Uterus (tissue), 4 donors: ENCODE data around the gene R3HCC1L. TPM values are rescaled to one million over a fixed set of nuclear protein-coding genes. Genes with fewer than 3 reads are reported as not detected.
A peak's percentile ranks its signal among the peaks of the same experiment; 100 is the strongest.

Experiments
- DNase-seq, 2 donors: peaks; one replicate each; pipeline ENCODE4 v3.0.0-alpha.2; 2019 to 2020
- H3K27ac ChIP-seq, 2 donors: fragments of 200-600 bp; sonication (generic); 1 replicate in 1 of 2; 2 replicates in 1 of 2; pipeline ENCODE4 v1.5.1; 2016 to 2018
- H3K27me3 ChIP-seq, 2 donors: fragments of 200-600 bp; sonication (generic); one replicate each; pipeline ENCODE4 v1.5.1; 2018 to 2019; ENCODE audit warnings: control low read depth in 1 of 2
- H3K36me3 ChIP-seq, 2 donors: fragments of 200-600 bp; sonication (generic); one replicate each; pipeline ENCODE4 v1.5.1; 2019; ENCODE audit warnings: control low read depth in 1 of 2
- H3K4me1 ChIP-seq, 2 donors: fragments of 200-600 bp; sonication (generic); one replicate each; pipeline ENCODE4 v1.5.1; 2018 to 2019; ENCODE audit warnings: control low read depth in 1 of 2
- H3K4me3 ChIP-seq, 2 donors: fragments of 200-600 bp; sonication (generic); 1 replicate in 1 of 2; 2 replicates in 1 of 2; pipeline ENCODE4 v1.5.1; 2018 to 2019; ENCODE audit warnings: mild to moderate bottlenecking in 1 of 2
- H3K9me3 ChIP-seq, 2 donors: fragments of 200-600 bp; sonication (generic); one replicate each; pipeline ENCODE4 v1.5.1; 2019; ENCODE audit warnings: control low read depth in 1 of 2
- CTCF ChIP-seq, 4 experiments: fragments of 200-600 bp in 2 of 4; fragments of 450-650 bp in 2 of 4; sonication (generic) in 2 of 4; IDR thresholded peaks; one replicate each; pipeline ENCODE4 v1.5.1; 2016 to 2019; ENCODE audit warnings: antibody characterized with exemption in 4 of 4, mild to moderate bottlenecking in 2 of 4, moderate library complexity in 1 of 4
- POLR2A ChIP-seq, 2 donors: fragments of 450-650 bp; IDR thresholded peaks; one replicate each; pipeline ENCODE4 v1.6.1; 2016; ENCODE audit warnings: antibody characterized with exemption in 2 of 2, mild to moderate bottlenecking in 1 of 2, moderate library complexity in 1 of 2
- intact Hi-C: fragments of 100-400 bp; cut with DNase I; formaldehyde crosslinking; loops from one replicate; pipeline ENCODE4 v1.15.1; 2023; ENCODE audit warnings: low total_unique reads
- total RNA-seq, 4 donors: library from RNA; depleted of rRNA in 3 of 4; stranded (reverse); fragments of >200 nt in 3 of 4; gene quantifications; one replicate each; pipeline versions ENCODE4 v1.1.0 to v1.2.4, GENCODE V29; 2014 to 2023
- donor health status: DM: yes; HTN: yes; CAD: no.

The R3HCC1L gene
- total RNA-seq, 4 donors from 2014 or later: 5.9 to 23.4 (median 10.8) TPM

- intact Hi-C loops: no loop called here
- peak within 1 kb of the TSS; percentile 94 to 96 for H3K27ac ChIP-seq
- peaks cover 0 to 26% of the 10 kb centered on the region in 2 donors for H3K4me1 ChIP-seq
These were observed 133.6 kb downstream of the R3HCC1L start, which contains the start of gene LOXL4 for GRCh38 chr10:98267894-98268693. Gene LOXL4, minus strand, starts transcription at chr10:98268194. Its CDS starts 5,175 bp downstream, at chr10:98263019.

GRCh38 chr10:98268694-98269431, 134.4 kb downstream of the R3HCC1L start:
- TF ChIP-seq POLR2A (IDR thresholded peaks at IDR 0.05): no peak
- no peak for TF ChIP-seq CTCF (IDR thresholded peaks at IDR 0.05)
- H3K4me1 ChIP-seq: peaks cover 0 to 26% of the 10 kb centered on the region in 2 donors
- DNase-seq: no peak
- H3K9me3 ChIP-seq: no peaks in the 10 kb centered on the region
- H3K27ac ChIP-seq: peak overlapping the region; percentile 94 to 96
- intact Hi-C loops: no loop called here
- H3K27me3 ChIP-seq: no peaks in the 10 kb centered on the region
- peak overlapping the region; percentile 47 to 52 for H3K4me3 ChIP-seq
- H3K36me3 ChIP-seq: no peaks in the 10 kb centered on the region

More at GRCh38 chr10:98267894-98268693, 133.6 kb downstream of the R3HCC1L start, which contains the start of gene LOXL4:
- TF ChIP-seq CTCF (IDR thresholded peaks at IDR 0.05) (no peak), POLR2A (IDR thresholded peaks at IDR 0.05) (peak; percentile 9 to 39)
- peak; percentile 60 to 62 for DNase-seq
- H3K36me3 ChIP-seq: no peaks in the 10 kb centered on the region
- H3K4me3 ChIP-seq: peak within 1 kb of the TSS; percentile 47 to 52
- no peaks in the 10 kb centered on the region for H3K9me3 ChIP-seq
- no peaks in the 10 kb centered on the region for H3K27me3 ChIP-seq

GRCh38 chr10:98269435-98269912, 135.0 kb downstream of the R3HCC1L start:
- intact Hi-C loops: no loop called here
- H3K9me3 ChIP-seq: no peaks in the 10 kb centered on the region
- TF ChIP-seq CTCF (IDR thresholded peaks at IDR 0.05) (no peak), POLR2A (IDR thresholded peaks at IDR 0.05) (no peak)
- H3K27ac ChIP-seq: peak overlapping the region; percentile 94 to 96
- peak; percentile 80 to 84 for DNase-seq
- no peak overlapping the region for H3K4me3 ChIP-seq
- H3K27me3 ChIP-seq: no peaks in the 10 kb centered on the region
- no peaks in the 10 kb centered on the region for H3K36me3 ChIP-seq
- peaks cover 0 to 26% of the 10 kb centered on the region in 2 donors for H3K4me1 ChIP-seq

- TF ChIP-seq POLR2A (IDR thresholded peaks at IDR 0.05): no peak
- TF ChIP-seq CTCF (IDR thresholded peaks at IDR 0.05): no peak
- Histone ChIP-seq H3K9me3 (no peaks in the 10 kb centered on the region), H3K36me3 (no peaks in the 10 kb centered on the region), H3K4me3 (no peak overlapping the region), H3K27ac (peak overlapping the region; percentile 94 to 96), H3K4me1 (peaks cover 0 to 26% of the 10 kb centered on the region in 2 donors), H3K27me3 (no peaks in the 10 kb centered on the region)
- intact Hi-C loops: no loop called here
- DNase-seq: no peak
These were observed 135.8 kb downstream of the R3HCC1L start for GRCh38 chr10:98270073-98270740.
